Limb (tissue), 2 donors: ENCODE measurements around the gene HSPA8.
"Not testable (repeated sequence)": the region's sequence is repeated elsewhere in the genome, so short reads cannot be mapped to it uniquely, and the experiment has no call there.

Experiments
- DNase-seq, 2 donors: peaks; one replicate each; pipeline ENCODE4 v3.0.0-alpha.2; 2016; ENCODE audit errors: extremely low spot score in 2 of 2

The HSPA8 gene

GRCh38 chr11:123061403-123062157 is at the start of gene HSPA8:
TSS of gene HSPA8 (minus strand) at chr11:123062136. CDS start at chr11:123061324, 812 bp downstream.
- peak; percentile 15 to 78 for DNase-seq

- peak in 1 of 2 donors; percentile 66 for DNase-seq
Observed at GRCh38 chr11:123111465-123111864, 49.5 kb upstream of the HSPA8 start.

GRCh38 chr11:123110397-123110796 is 48.5 kb upstream of the HSPA8 start:
- no peak for DNase-seq

GRCh38 chr11:123107945-123108495 is 46.1 kb upstream of the HSPA8 start:
- DNase-seq = no peak

GRCh38 chr11:123104697-123105096 is 42.8 kb upstream of the HSPA8 start:
- DNase-seq = no peak

GRCh38 chr11:123103326-123103980 is 41.5 kb upstream of the HSPA8 start:
- DNase-seq = peak; percentile 72 to 89

- DNase-seq = peak in 1 of 2 donors; percentile 20
Observed at GRCh38 chr11:123100379-123101085, 38.6 kb upstream of the HSPA8 start.

GRCh38 chr11:123098990-123099389 is 37.1 kb upstream of the HSPA8 start:
- no peak for DNase-seq

- no peak for DNase-seq
Observed at GRCh38 chr11:123093739-123094138, 31.8 kb upstream of the HSPA8 start.

- no peak for DNase-seq
Observed at GRCh38 chr11:123091506-123091905, 29.6 kb upstream of the HSPA8 start.

- DNase-seq = not testable (repeated sequence)
Observed at GRCh38 chr11:123090168-123090567, 28.2 kb upstream of the HSPA8 start.

- DNase-seq = not testable (repeated sequence)
Observed at GRCh38 chr11:123088896-123089295, 27.0 kb upstream of the HSPA8 start.

- DNase-seq = not testable (repeated sequence)
Observed at GRCh38 chr11:123087657-123088056, 25.7 kb upstream of the HSPA8 start.

- peak in 1 of 2 donors; percentile 40 for DNase-seq
Observed at GRCh38 chr11:123086305-123086704, 24.4 kb upstream of the HSPA8 start.

- DNase-seq = no peak
Observed at GRCh38 chr11:123085497-123085896, 23.6 kb upstream of the HSPA8 start.

- DNase-seq = no peak
Observed at GRCh38 chr11:123084454-123084853, 22.5 kb upstream of the HSPA8 start.

- DNase-seq = peak; percentile 64 to 68
Observed at GRCh38 chr11:123083623-123084029, 21.7 kb upstream of the HSPA8 start.

- DNase-seq = no peak
Observed at GRCh38 chr11:123082977-123083376, 21.0 kb upstream of the HSPA8 start.

GRCh38 chr11:123080015-123080414 is 18.1 kb upstream of the HSPA8 start:
- no peak for DNase-seq

- DNase-seq = no peak
Observed at GRCh38 chr11:123076484-123076883, 14.5 kb upstream of the HSPA8 start.

- no peak for DNase-seq
Observed at GRCh38 chr11:123073343-123074057, 11.6 kb upstream of the HSPA8 start.
